HG03558 (cell line): Measurements from ENCODE around the gene PPIB.

Experiments
- ATAC-seq: cut with Tn5 transposase; IDR thresholded peaks from one replicate; pipeline ENCODE4 v1.9.1; 2021; ENCODE audit warnings: moderate number of reproducible peaks; ENCODE audit not compliant: unreplicated experiment; ENCODE audit errors: extremely low read depth

PPIB gene

GRCh38 chr15:64158363-64159134 is 4.3 kb downstream of the PPIB start:
- ATAC-seq, result no peak

DNA sequence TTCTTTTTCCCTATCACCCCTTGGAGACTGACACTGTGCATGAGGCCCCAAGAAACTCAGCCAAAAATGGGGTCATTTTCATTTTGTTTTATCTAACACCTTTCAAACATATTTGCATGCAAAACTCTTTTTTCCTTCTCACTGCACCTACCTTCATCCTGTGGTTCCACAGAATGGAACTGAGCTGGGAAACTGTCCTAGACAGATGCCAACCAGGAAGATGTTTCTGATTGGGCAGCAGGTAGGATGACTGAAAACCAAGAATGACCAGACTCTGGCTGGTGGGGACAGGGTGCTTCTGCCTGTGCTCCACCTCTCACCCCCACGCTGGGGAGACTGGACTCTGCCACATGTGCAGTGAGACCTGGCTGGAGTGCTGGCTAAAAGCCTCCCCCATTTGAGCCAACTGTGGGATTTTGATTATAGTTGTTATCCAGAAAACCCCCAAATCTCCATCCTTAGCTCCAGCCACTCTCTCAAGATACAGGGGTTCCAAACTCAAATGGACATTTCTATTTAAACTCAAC is 5.2 kb downstream of the PPIB start:
- no peak for ATAC-seq

GRCh38 chr15:64156652-64157331 is 6.0 kb downstream of the PPIB start:
- no peak for ATAC-seq

- ATAC-seq, result no peak
These were observed 6.8 kb downstream of the PPIB start for GRCh38 chr15:64155802-64156651.

DNA sequence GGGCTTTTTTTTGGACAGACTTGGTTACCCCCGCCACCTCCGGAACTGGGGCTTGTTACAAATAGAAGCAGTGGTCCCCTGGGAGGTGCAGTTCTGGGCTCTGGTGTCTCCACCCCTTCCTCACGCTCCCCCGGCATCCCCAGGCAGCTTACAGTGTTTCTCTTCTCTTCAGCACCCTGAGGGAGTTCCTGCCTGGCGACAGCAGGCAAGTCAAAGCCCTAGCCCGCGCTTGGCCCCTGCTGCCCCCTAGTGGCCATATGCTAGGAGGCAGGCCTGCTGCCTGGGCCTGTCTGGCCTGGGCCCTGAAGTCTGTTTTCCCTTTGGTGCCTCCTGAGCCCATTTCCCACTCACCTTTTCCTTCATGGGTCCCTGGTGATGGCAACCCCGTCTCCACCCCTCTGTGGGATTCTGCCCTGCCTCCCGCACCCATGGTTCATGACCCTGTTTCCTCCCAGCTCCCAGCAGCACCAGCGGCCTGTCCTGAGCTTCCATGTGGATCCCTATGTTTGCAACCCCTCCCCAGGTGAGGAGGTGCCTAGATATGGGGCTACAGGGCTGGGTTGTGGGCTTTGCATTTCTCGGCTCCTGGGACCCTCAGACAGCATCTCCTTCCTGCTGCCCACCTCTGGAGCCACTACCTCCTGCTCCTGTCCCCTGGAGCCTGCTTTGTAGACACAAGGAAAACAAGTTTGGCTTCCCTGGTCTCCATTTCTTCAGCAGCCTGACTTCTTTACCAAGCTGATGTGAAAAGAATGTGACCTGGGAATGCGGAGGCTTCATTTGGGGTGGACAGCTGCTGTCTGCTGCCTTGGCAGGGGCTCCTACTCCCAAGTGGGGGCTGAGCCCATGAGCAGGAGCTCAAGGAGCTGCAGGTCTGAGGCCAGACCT is 9.1 kb downstream of the PPIB start:
- ATAC-seq, result peak; percentile 51

DNA sequence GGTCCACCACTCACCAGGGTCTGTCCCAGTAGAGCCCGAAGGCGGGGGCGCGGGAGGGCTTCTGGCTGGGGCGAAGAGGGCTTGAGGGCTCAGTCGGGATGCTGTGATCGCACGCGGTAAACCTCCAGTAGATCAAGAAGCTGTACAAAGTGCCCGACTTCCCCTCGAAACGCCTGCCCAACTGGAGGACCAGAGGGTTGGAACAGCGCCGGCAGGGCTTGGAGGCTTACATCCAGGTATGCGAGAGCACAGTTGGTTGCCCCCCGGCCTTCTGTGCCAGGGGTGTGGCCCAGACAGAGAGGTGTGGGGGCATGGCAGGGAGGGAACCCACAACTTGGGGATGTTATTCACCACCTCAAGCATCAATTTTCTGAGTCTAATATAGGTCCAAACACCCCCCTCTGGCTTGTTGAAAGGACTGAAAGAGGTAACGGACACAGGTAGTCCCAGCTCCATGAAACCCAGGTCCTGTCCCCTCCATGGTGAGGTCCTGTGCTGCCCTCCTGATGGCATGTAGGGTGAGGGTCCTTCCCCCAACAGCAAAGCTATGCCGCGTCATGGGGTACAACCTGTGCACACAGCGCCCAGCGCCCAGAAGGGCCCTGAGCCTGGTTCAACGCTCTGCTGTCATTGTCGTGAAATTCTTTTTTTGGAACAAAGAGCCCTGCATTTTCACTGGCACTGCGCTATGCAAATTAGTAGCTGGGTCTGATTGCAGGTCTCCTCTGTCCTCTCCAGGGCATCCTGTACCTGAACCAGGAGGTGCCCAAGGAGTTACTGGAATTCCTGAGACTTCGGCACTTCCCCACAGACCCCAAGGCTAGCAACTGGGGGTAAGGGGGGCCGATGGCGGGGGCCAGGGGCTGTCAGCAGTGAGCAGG is 10.1 kb downstream of the PPIB start:
- ATAC-seq, result no peak

DNA sequence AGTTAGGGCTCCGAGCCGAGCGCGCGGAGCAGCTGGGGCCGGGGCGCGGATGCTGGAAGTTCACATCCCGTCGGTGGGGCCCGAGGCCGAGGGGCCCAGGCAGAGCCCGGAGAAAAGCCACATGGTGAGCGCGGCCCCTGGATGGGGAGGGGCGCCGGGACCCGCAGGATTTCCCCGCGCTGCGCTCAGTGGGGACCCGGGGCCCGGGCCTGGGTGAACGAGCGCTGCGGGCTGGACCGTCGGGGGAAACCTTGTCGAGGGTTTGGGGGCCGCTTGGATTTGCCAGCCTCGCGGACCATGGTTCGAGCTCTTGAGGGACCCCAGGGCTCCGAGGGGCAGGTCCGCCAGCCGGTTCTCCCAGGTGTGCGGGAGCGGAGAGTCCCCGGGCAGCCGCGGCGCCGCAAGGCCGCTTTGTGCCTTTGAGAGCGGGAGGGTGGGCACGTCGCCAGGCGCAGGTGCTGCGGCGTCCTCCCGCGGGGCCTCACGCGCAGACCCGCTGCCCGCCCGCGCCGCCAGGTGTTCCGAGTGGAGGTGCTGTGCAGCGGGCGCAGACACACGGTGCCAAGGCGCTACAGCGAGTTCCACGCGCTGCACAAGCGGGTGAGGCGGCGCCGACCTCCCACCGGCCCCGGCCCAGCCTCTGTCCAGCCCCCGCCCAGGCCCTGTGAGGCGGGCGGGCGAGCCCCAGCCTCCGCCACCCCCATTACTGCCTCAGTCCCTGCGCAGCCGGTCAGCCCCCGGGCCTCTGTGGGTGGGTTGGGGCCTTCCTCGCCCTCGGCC is 10.9 kb downstream of the PPIB start, which contains the start of gene SNX22:
Gene SNX22 (plus strand): TSS at position 5 of the 780 bp plus-strand sequence. CDS start 45 bp downstream, at position 50.
- no peak for ATAC-seq

- no peak for ATAC-seq
These were observed 12.8 kb downstream of the PPIB start for GRCh38 chr15:64149893-64150578.

GRCh38 chr15:64149424-64149823 is 13.4 kb downstream of the PPIB start:
- no peak for ATAC-seq

DNA sequence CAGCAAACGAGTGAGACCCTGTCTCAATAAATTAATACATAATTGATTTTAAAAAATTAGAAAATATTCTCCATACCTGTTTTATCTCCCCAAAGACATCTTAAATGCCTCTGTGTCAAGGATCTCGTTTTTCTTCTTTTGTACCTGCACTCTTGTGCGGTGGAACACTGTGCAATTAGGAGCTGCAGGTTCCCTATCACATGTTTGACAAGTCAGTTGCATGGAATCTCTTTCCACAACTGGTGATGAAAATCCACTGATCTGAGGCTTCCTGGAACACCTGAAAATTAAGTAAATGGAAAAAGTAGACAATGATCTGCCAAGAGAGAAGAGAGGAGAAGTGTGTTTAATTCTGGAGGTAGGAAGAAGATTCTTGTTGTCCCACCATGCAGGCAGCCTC is 14.2 kb downstream of the PPIB start:
- no peak for ATAC-seq

DNA sequence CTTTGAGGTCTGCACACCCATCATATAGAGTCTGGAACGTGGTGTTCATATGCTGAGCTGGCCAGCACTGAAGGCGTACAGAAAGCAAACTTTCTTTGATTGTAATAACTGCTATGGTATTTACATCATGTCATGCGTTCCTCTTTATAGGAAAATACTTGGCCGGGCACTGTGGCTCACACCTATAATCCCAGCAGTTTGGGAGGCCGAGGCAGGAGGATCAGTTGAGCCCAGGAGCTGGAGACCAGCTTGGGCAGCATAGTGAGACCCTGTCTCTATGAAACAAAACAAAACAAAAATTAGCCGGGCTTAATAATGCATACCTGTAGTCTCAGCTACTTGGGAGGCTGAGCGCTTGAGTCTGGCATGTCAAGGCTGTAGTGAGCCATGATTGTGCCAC is 14.7 kb downstream of the PPIB start:
- no peak for ATAC-seq

GRCh38 chr15:64146885-64147681 is 15.7 kb downstream of the PPIB start:
- ATAC-seq, result no peak

DNA sequence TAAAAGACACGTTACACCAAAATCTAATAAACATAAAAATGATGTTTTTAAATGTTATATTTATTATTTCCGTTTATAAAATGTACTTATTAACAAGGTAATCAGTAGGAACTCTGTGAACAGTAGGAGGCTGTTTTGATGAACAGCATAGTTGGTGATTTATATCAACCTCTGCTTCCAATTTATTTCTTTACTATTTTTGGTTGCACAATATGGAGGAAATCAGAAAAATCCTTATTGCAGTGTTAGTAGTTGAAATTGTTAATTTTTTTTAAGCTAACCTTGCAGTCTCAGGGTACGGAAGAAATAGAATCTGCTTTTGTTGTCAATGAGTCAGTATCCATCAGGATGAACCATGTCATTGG is 16.3 kb downstream of the PPIB start:
- ATAC-seq, result no peak

DNA sequence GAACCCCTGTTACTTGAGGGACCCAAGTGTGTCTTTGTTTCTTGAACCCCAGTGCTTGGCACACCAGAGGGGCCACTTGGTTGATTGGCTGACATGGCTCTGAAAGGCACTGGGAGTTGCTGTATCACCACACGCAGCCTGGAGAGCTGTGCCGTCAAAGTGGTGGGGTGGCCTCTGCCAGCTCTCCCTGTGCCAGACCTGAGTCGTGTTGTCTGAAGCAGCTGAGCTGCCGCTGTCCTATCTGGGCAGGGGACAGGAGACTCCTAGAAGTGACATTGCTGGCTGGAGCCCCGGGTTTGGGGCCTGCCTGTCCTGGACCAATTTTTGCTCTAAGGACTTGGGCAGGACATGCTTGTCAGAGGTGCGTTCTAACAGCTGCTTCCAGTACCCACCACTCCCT is 16.8 kb downstream of the PPIB start:
- ATAC-seq, result no peak

- peak; percentile 50 for ATAC-seq
These were observed 18.1 kb downstream of the PPIB start for GRCh38 chr15:64144565-64145281.

GRCh38 chr15:64144192-64144564 is 18.6 kb downstream of the PPIB start:
- ATAC-seq, result peak; percentile 8
